Activated CD4-positive, alpha-beta T cell treated with anti-CD3 and anti-CD28 coated beads, Interleukin-2, amount 50 U/mL, for 48 hours (primary cell): ENCODE results near the gene LRP1.

ENCODE experiments used
- DNase-seq, 2 experiments: peaks; one replicate each; pipeline ENCODE4 v3.0.0-alpha.2; 2020

The LRP1 gene

GRCh38 chr12:57178213-57178612 lies 49.9 kb downstream of the LRP1 start:
- no peak for DNase-seq

GRCh38 chr12:57179331-57180086 lies 51.2 kb downstream of the LRP1 start:
- no peak for DNase-seq

- DNase-seq, result no peak
Observed at GRCh38 chr12:57180321-57180989, 52.2 kb downstream of the LRP1 start.

GRCh38 chr12:57181072-57181471 lies 52.8 kb downstream of the LRP1 start:
- DNase-seq, result no peak

- no peak for DNase-seq
Observed at GRCh38 chr12:57181561-57182155, 53.4 kb downstream of the LRP1 start.

- DNase-seq, result peak; percentile 85 to 90
Observed at GRCh38 chr12:57182918-57183575, 54.8 kb downstream of the LRP1 start.

- no peak for DNase-seq
Observed at GRCh38 chr12:57183939-57184725, 55.8 kb downstream of the LRP1 start.

- DNase-seq, result no peak
Observed at GRCh38 chr12:57185403-57185802, 57.1 kb downstream of the LRP1 start.

GRCh38 chr12:57185906-57186508 lies 57.7 kb downstream of the LRP1 start:
- no peak for DNase-seq

GRCh38 chr12:57187222-57188089 lies 59.2 kb downstream of the LRP1 start:
- DNase-seq, result no peak

- no peak for DNase-seq
Observed at GRCh38 chr12:57188090-57188425, 59.8 kb downstream of the LRP1 start.

GRCh38 chr12:57190037-57190436 lies 61.8 kb downstream of the LRP1 start:
- DNase-seq, result no peak

- no peak for DNase-seq
Observed at GRCh38 chr12:57190821-57191220, 62.5 kb downstream of the LRP1 start.

- DNase-seq, result no peak
Observed at GRCh38 chr12:57191410-57191809, 63.1 kb downstream of the LRP1 start.

GRCh38 chr12:57192920-57193319 lies 64.6 kb downstream of the LRP1 start:
- no peak for DNase-seq

GRCh38 chr12:57193706-57194245 lies 65.5 kb downstream of the LRP1 start:
- no peak for DNase-seq

- DNase-seq, result no peak
Observed at GRCh38 chr12:57194253-57194652, 66.0 kb downstream of the LRP1 start.

GRCh38 chr12:57195186-57195585 lies 66.9 kb downstream of the LRP1 start:
- no peak for DNase-seq

- DNase-seq, result no peak
Observed at GRCh38 chr12:57195611-57196371, 67.5 kb downstream of the LRP1 start.

GRCh38 chr12:57196439-57196838 lies 68.2 kb downstream of the LRP1 start:
- no peak for DNase-seq
